OCI-M1 (cell line): Measurements from ENCODE around the gene RAB40B.

Experiments used
- DNase-seq: peaks from one replicate; lab custom pipeline; 2025; lab: John Stamatoyannopoulos, UW

Gene RAB40B

GRCh38 chr17:82649501-82650261 lies 48.8 kb downstream of the RAB40B start:
- no peak for DNase-seq

GRCh38 chr17:82648742-82649331 lies 49.7 kb downstream of the RAB40B start:
- peak; percentile 46 for DNase-seq

GRCh38 chr17:82648165-82648668 lies 50.3 kb downstream of the RAB40B start, which contains the start of gene WDR45B:
Gene WDR45B (minus strand): TSS chr17:82648444. CDS start chr17:82648340, 104 bp downstream.
- DNase-seq, result peak; percentile 97

GRCh38 chr17:82647593-82648164 lies 50.8 kb downstream of the RAB40B start:
- peak; percentile 47 for DNase-seq

GRCh38 chr17:82645516-82645915 lies 53.0 kb downstream of the RAB40B start:
- DNase-seq, result no peak

- DNase-seq, result no peak
Observed at GRCh38 chr17:82644148-82644547, 54.4 kb downstream of the RAB40B start.

GRCh38 chr17:82642022-82642421 lies 56.5 kb downstream of the RAB40B start:
- no peak for DNase-seq

GRCh38 chr17:82640036-82640435 lies 58.5 kb downstream of the RAB40B start:
- DNase-seq, result no peak

- no peak for DNase-seq
Observed at GRCh38 chr17:82639628-82640027, 58.9 kb downstream of the RAB40B start.

- DNase-seq, result no peak
Observed at GRCh38 chr17:82638183-82638773, 60.2 kb downstream of the RAB40B start.

- DNase-seq, result no peak
Observed at GRCh38 chr17:82636626-82637598, 61.6 kb downstream of the RAB40B start.

GRCh38 chr17:82633343-82633742 lies 65.2 kb downstream of the RAB40B start:
- DNase-seq, result no peak

GRCh38 chr17:82632451-82632850 lies 66.0 kb downstream of the RAB40B start:
- no peak for DNase-seq

- DNase-seq, result no peak
Observed at GRCh38 chr17:82631544-82631943, 67.0 kb downstream of the RAB40B start.

GRCh38 chr17:82630212-82630611 lies 68.3 kb downstream of the RAB40B start:
- no peak for DNase-seq

GRCh38 chr17:82629748-82630147 lies 68.8 kb downstream of the RAB40B start:
- DNase-seq, result no peak

GRCh38 chr17:82627405-82627804 lies 71.1 kb downstream of the RAB40B start:
- DNase-seq, result no peak

GRCh38 chr17:82623707-82624106 lies 74.8 kb downstream of the RAB40B start:
- DNase-seq, result peak; percentile 92

GRCh38 chr17:82619641-82620040 lies 78.9 kb downstream of the RAB40B start:
- DNase-seq, result no peak

- DNase-seq, result no peak
Observed at GRCh38 chr17:82619211-82619610, 79.3 kb downstream of the RAB40B start.

GRCh38 chr17:82616021-82616711 lies 82.3 kb downstream of the RAB40B start:
- no peak for DNase-seq
